CD14-positive monocyte (primary cell): ENCODE data around the gene DNAJA3. TPM values are rescaled to one million over a fixed set of nuclear protein-coding genes. Genes with fewer than 3 reads are reported as not detected.

ENCODE experiments used
- DNase-seq, 3 donors: peaks; one replicate each; pipeline ENCODE4 v3.0.0-alpha.2; 2011 to 2022
- H2AFZ ChIP-seq: 2 replicates; pipeline ENCODE4 v1.6.0; 2012; ENCODE audit warnings: mild to moderate bottlenecking, low read depth, low read length, inconsistent platforms; ENCODE audit not compliant: insufficient read depth, poor library complexity, severe bottlenecking
- H3K27ac ChIP-seq, 2 donors: 1 replicate in 1 of 2; 2 replicates in 1 of 2; pipeline ENCODE4 v1.5.1; 2012 to 2013; ENCODE audit warnings: low read length in 2 of 2, control low read depth in 1 of 2, inconsistent platforms in 1 of 2, low read depth in 1 of 2, mild to moderate bottlenecking in 1 of 2
- H3K27me3 ChIP-seq, 2 donors: one replicate each; pipeline versions ENCODE4 v1.6.0 to v1.6.1; 2011 to 2013; ENCODE audit warnings: low read length in 2 of 2; ENCODE audit not compliant: control insufficient read depth in 2 of 2, insufficient read depth in 2 of 2
- H3K36me3 ChIP-seq, 2 donors: replicated peaks in 1 of 2; 1 replicate in 1 of 2; 2 replicates in 1 of 2; pipeline versions ENCODE4 v1.5.1 to v1.6.1; 2012 to 2013; ENCODE audit warnings: low read length in 2 of 2, control low read depth in 1 of 2, inconsistent platforms in 1 of 2, mild to moderate bottlenecking in 1 of 2; ENCODE audit not compliant: insufficient read depth in 2 of 2, control insufficient read depth in 1 of 2
- H3K4me1 ChIP-seq, 2 donors: 1 replicate in 1 of 2; 2 replicates in 1 of 2; pipeline versions ENCODE4 v1.5.1 to v1.6.1; 2012 to 2013; ENCODE audit warnings: low read length in 2 of 2, control low read depth in 1 of 2, inconsistent platforms in 1 of 2, mild to moderate bottlenecking in 1 of 2, moderate library complexity in 1 of 2; ENCODE audit not compliant: insufficient read depth in 2 of 2, control insufficient read depth in 1 of 2
- H3K4me2 ChIP-seq: replicated peaks from 2 replicates; pipeline ENCODE3; 2012; ENCODE audit warnings: low read length, moderate library complexity, mild to moderate bottlenecking; ENCODE audit not compliant: poor library complexity, severe bottlenecking; ENCODE audit errors: extremely low read depth
- H3K4me3 ChIP-seq, 3 experiments: fragments of 200-600 bp in 1 of 3; sonication (generic) in 1 of 3; replicated peaks in 1 of 3; 1 replicate in 2 of 3; 2 replicates in 1 of 3; pipeline ENCODE4 v1.5.1; 2011 to 2013; ENCODE audit warnings: low read length in 3 of 3, mild to moderate bottlenecking in 3 of 3, control low read depth in 2 of 3, low read depth in 2 of 3, inconsistent platforms in 1 of 3, moderate library complexity in 1 of 3
- H3K79me2 ChIP-seq: 2 replicates; pipeline ENCODE4 v1.6.0; 2012; ENCODE audit warnings: mild to moderate bottlenecking, control low read depth, inconsistent platforms, low read length, moderate library complexity; ENCODE audit not compliant: insufficient read depth
- H3K9ac ChIP-seq: 2 replicates; pipeline ENCODE4 v1.6.0; 2017; ENCODE audit warnings: low read length, mild to moderate bottlenecking; ENCODE audit not compliant: insufficient read depth, poor library complexity, severe bottlenecking
- H3K9me3 ChIP-seq, 2 donors: replicated peaks in 1 of 2; 1 replicate in 1 of 2; 2 replicates in 1 of 2; pipeline versions ENCODE4 v1.5.1 to v1.6.1; 2012 to 2013; ENCODE audit warnings: low read length in 2 of 2, control low read depth in 1 of 2; ENCODE audit not compliant: control insufficient read depth in 1 of 2, insufficient read depth in 1 of 2
- H4K20me1 ChIP-seq: 2 replicates; pipeline ENCODE4 v1.6.0; 2012; ENCODE audit warnings: mild to moderate bottlenecking, low read length, control low read depth, moderate library complexity; ENCODE audit not compliant: insufficient read depth
- H3K27ac Mint-ChIP-seq, 7 donors: one replicate each; pipeline ENCODE4 v1.8.0; 2020; ENCODE audit warnings: mild to moderate bottlenecking in 7 of 7, mixed read lengths in 7 of 7, moderate library complexity in 6 of 7, inconsistent platforms in 2 of 7
- H3K27me3 Mint-ChIP-seq, 3 donors: one replicate each; pipeline ENCODE4 v1.8.0; 2021 to 2022; ENCODE audit warnings: low read depth in 3 of 3, mild to moderate bottlenecking in 3 of 3, mixed read lengths in 3 of 3, moderate library complexity in 3 of 3, inconsistent platforms in 1 of 3
- H3K36me3 Mint-ChIP-seq, 2 donors: one replicate each; pipeline ENCODE4 v1.8.0; 2020; ENCODE audit warnings: mixed read lengths in 2 of 2, inconsistent platforms in 1 of 2, mild to moderate bottlenecking in 1 of 2
- H3K4me1 Mint-ChIP-seq: one replicate; pipeline ENCODE4 v1.8.0; 2020; ENCODE audit warnings: mild to moderate bottlenecking, mixed read lengths
- H3K4me3 Mint-ChIP-seq, 2 donors: one replicate each; pipeline ENCODE4 v1.8.0; 2020; ENCODE audit warnings: mild to moderate bottlenecking in 2 of 2, mixed read lengths in 2 of 2, moderate library complexity in 1 of 2
- H3K9me3 Mint-ChIP-seq, 7 donors: one replicate each; pipeline ENCODE4 v1.8.0; 2020 to 2022; ENCODE audit warnings: mixed read lengths in 7 of 7, mild to moderate bottlenecking in 6 of 7, moderate library complexity in 6 of 7, inconsistent platforms in 2 of 7
- CTCF ChIP-seq: fragments of 200-600 bp; IDR thresholded peaks from one replicate; pipeline ENCODE4 v1.8.0; 2022; ENCODE audit warnings: antibody characterized with exemption, mild to moderate bottlenecking
- WGBS: methylation state at CpG from one replicate; pipeline ENCODE4 v1.1.5; 2013; ENCODE audit warnings: missing lambda C conversion rate; ENCODE audit not compliant: insufficient coverage; 5-methylcytosine and 5-hydroxymethylcytosine counted together
- intact Hi-C, 2 donors: fragments of 100-400 bp; cut with micrococcal nuclease; formaldehyde crosslinking; loops; one replicate each; pipeline versions ENCODE4 v1.15.0 to v1.15.1; 2023
- polyA plus RNA-seq, 3 donors: library from polyadenylated mRNA; depleted of rRNA in 1 of 3; unstranded in 2 of 3; stranded (reverse) in 1 of 3; fragments of 300-500 nt in 2 of 3; fragments of >200 nt in 1 of 3; fragmentation: Illumina TruSeq in 2 of 3; gene quantifications; 1 replicate in 2 of 3; 2 replicates in 1 of 3; pipeline ENCODE4 v1.2.3, GENCODE V29; 2012 to 2021

The DNAJA3 gene
- polyA plus RNA-seq, 3 donors = 17.1 to 27.9 (median 19.5) TPM

GRCh38 chr16:4500272-4500671, 74.6 kb downstream of the DNAJA3 start:
- no peak overlapping the region for H3K4me3 Mint-ChIP-seq
- H3K27ac Mint-ChIP-seq = no peak overlapping the region
- H3K9me3 ChIP-seq = no peaks in the 10 kb centered on the region
- H3K79me2 ChIP-seq = peaks cover 36% of the 10 kb centered on the region
- H3K36me3 ChIP-seq = peaks cover 10 to 30% of the 10 kb centered on the region in 2 donors
- no peak overlapping the region for H2AFZ ChIP-seq
- H3K4me1 Mint-ChIP-seq = peaks cover 22% of the 10 kb centered on the region
- H3K27me3 Mint-ChIP-seq = peaks cover 0 to 2% (median 2%) of the 10 kb centered on the region in 3 donors
- no peaks in the 10 kb centered on the region for H3K9me3 Mint-ChIP-seq
- H3K9ac ChIP-seq = no peak overlapping the region
- H4K20me1 ChIP-seq = peaks cover 13% of the 10 kb centered on the region
- no peaks in the 10 kb centered on the region for H3K27me3 ChIP-seq
- no peak for DNase-seq
- no peak for TF ChIP-seq CTCF
- no peak overlapping the region for H3K27ac ChIP-seq
- H3K36me3 Mint-ChIP-seq = peaks cover 27 to 29% of the 10 kb centered on the region in 2 donors
- H3K4me1 ChIP-seq = peaks cover 9 to 13% of the 10 kb centered on the region in 2 donors
- 89% methylated on average over 2 of the region's 3 CpGs for WGBS
- no peak overlapping the region for H3K4me2 ChIP-seq
- intact Hi-C loops = no loop called here
- no peak overlapping the region for H3K4me3 ChIP-seq

- H3K36me3 Mint-ChIP-seq = peaks cover 25 to 26% of the 10 kb centered on the region in 2 donors
- no peak overlapping the region for H3K4me2 ChIP-seq
- H3K27me3 Mint-ChIP-seq = peaks cover 0 to 2% (median 2%) of the 10 kb centered on the region in 3 donors
- H3K9me3 Mint-ChIP-seq = peaks cover 0 to under 1% (median 0%) of the 10 kb centered on the region in 7 donors
- intact Hi-C loops = no loop called here
- DNase-seq = no peak
- peaks cover 17 to 21% of the 10 kb centered on the region in 2 donors for H3K4me1 ChIP-seq
- H2AFZ ChIP-seq = no peak overlapping the region
- no peaks in the 10 kb centered on the region for H3K27me3 ChIP-seq
- H3K4me1 Mint-ChIP-seq = peaks cover 30% of the 10 kb centered on the region
- no peak overlapping the region for H3K27ac ChIP-seq
- peaks cover 10 to 28% of the 10 kb centered on the region in 2 donors for H3K36me3 ChIP-seq
- no peak overlapping the region for H3K4me3 Mint-ChIP-seq
- 80% methylated on average over 2 of the region's 5 CpGs for WGBS
- H3K9ac ChIP-seq = no peak overlapping the region
- peaks cover 7% of the 10 kb centered on the region for H4K20me1 ChIP-seq
- H3K79me2 ChIP-seq = peaks cover 30% of the 10 kb centered on the region
- H3K9me3 ChIP-seq = no peaks in the 10 kb centered on the region
- no peak overlapping the region for H3K4me3 ChIP-seq
- H3K27ac Mint-ChIP-seq = no peak overlapping the region
- TF ChIP-seq CTCF = no peak
These were observed 75.4 kb downstream of the DNAJA3 start for GRCh38 chr16:4501071-4501478.
